GM20000 (cell line): Measurements from ENCODE around the gene FOXC1.

Experiments used
- DNase-seq: peaks from one replicate; pipeline ENCODE4 v3.0.0; 2012; ENCODE audit warnings: low spot score
- CTCF ChIP-seq: IDR thresholded peaks from 2 replicates; pipeline ENCODE4 v1.5.1; 2012; ENCODE audit warnings: mild to moderate bottlenecking, control low read depth; ENCODE audit errors: extremely low read depth, missing control alignments

FOXC1 gene

GRCh38 chr6:1605004-1605892, 4.5 kb upstream of the FOXC1 start:
- no peak for TF ChIP-seq CTCF
- peak; percentile 66 for DNase-seq

- no peak for TF ChIP-seq CTCF
- peak; percentile 38 for DNase-seq
Measured at GRCh38 chr6:1605893-1606779, 3.6 kb upstream of the FOXC1 start.

- no peak for TF ChIP-seq CTCF
- peak; percentile 35 for DNase-seq
Measured at GRCh38 chr6:1606780-1607515, 2.8 kb upstream of the FOXC1 start.

- TF ChIP-seq CTCF, result no peak
- peak; percentile 40 for DNase-seq
Measured at GRCh38 chr6:1607516-1608221, 2.0 kb upstream of the FOXC1 start.

GRCh38 chr6:1608222-1609040, 1.3 kb upstream of the FOXC1 start:
- DNase-seq, result peak; percentile 45
- no peak for TF ChIP-seq CTCF

GRCh38 chr6:1609041-1609647, 571 bp upstream of the FOXC1 start:
- DNase-seq, result peak; percentile 52
- no peak for TF ChIP-seq CTCF
